GM19468 (cell line): ENCODE results near the gene UBASH3A.
"Not testable (repeated sequence)": the region's sequence is repeated elsewhere in the genome, so short reads cannot be mapped to it uniquely, and the experiment has no call there.

Experiments
- ATAC-seq: cut with Tn5 transposase; IDR thresholded peaks from one replicate; pipeline ENCODE4 v1.9.1; 2021; ENCODE audit warnings: mild to moderate bottlenecking, moderate library complexity, moderate number of reproducible peaks; ENCODE audit not compliant: unreplicated experiment; ENCODE audit errors: extremely low read depth

The UBASH3A gene

DNA sequence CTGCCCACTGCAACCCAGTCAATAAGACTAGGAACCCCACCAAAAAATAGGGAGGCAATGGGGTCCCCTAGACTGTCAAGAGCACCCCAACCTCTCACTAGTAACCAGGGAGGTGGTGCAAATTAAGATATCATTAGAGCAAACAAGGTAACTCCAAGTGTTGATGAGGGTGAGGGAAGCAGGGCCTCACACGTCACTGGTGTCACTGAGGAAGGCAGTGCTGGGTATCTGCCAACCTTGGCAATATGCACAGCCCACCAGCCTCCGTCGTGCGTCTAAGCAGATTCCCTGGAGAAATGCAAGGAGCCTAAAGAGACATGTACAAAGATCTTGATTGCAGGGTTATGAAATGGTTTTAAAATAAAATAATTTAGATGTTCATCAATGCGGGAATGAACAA is 3.8 kb downstream of the UBASH3A start:
- no peak for ATAC-seq

DNA sequence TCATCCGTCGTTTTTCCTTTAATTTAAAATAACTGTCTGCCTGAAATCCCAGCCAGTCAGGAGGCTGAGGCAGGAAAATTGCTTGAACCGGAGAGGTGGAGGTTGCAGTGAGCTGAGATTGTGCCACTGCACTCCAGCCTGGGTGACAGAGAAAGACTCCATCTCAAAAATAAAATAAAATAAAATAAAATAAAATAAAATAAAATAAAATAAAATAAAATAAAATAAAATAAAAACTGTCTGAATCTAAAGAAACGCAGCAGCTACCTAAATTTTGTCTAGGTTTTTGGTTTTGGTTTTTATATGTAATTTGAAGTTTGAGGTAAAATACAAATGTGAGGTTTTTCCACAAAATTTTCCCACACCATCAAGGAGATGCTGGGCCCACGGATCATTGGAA is 5.0 kb downstream of the UBASH3A start:
- not testable (repeated sequence) for ATAC-seq

DNA sequence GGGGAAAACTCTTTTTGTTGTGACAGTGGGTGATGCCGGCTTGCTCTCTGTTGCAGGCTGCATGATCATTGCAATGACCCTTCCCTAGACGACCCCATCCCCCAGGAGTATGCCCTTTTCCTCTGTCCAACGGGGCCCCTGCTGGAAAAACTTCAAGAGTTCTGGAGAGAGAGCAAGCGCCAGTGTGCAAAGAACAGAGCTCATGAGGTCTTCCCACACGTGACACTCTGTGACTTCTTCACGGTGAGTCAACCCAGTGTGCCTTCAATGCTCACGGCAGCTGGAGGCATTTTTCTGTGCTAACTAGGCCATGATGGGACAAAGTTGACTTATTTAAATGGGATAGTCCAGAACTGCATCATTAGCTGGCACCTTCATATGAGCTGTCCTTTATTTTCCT is 5.7 kb downstream of the UBASH3A start:
- no peak for ATAC-seq

- ATAC-seq, result no peak
These were observed 7.6 kb downstream of the UBASH3A start for GRCh38 chr21:42411197-42411869.

DNA sequence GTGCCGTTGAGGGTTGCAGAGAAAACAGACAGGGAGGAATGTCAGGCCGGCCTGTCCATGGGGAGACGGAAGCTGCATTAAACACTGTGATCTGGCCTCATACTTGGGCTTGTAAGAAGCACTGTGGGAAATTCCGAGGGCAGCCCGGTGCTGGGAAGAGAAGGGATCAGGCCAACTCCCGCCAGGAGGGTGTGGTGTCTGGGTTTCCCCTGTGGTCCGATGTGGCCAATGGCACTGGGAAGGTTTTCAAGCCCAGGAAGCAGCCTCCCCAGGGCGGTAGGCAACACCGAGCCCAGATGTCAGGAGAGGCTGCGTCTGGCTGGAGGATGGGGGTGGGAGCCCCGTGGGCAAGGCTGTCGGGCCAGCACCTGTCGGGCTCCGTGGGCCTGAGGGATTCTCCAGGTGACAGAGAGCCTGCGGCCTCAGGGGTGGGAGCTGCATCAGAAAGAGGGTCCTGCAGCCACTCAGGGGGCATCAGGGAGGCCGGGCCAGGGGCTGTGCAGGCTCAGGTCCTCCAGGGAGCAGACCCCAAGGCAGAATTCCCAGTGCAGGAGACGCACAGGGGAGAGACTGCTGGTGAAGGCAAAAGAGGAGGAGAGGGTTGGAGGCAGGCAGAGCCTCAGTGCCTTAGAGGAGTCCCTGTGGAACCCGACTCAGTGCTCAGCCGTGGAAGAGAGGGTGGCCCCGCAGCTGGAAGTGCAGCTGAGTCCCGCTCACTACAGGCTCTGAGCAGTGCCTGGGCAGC is 8.4 kb downstream of the UBASH3A start:
- no peak for ATAC-seq

GRCh38 chr21:42412636-42412933 is 8.9 kb downstream of the UBASH3A start:
- no peak for ATAC-seq

- ATAC-seq, result no peak
These were observed 9.4 kb downstream of the UBASH3A start for GRCh38 chr21:42413093-42413492.

DNA sequence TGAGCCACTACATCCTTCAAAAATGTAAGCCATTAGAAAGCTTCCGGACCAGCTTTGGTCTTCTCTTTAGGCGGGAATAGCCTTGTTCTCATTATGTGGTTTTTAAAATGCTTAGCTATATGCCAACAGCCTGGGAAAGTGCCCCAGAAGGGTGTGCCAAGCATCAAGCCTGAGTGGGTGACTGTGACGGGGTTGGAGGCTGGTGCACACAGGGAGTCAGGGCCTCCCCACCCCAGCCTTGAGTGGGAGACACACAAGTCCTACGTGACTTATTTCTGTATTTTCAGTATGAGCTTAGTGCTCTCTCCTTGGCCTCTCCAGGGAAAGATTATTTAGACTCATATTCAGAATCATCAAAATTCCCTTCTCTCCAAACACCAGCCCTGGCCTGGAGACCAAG is 9.8 kb downstream of the UBASH3A start:
- ATAC-seq, result no peak

GRCh38 chr21:42414066-42414465 is 10.4 kb downstream of the UBASH3A start:
- no peak for ATAC-seq

- ATAC-seq, result no peak
These were observed 10.8 kb downstream of the UBASH3A start for GRCh38 chr21:42414553-42414927.

- peak; percentile 54 for ATAC-seq
These were observed 11.4 kb downstream of the UBASH3A start for GRCh38 chr21:42414928-42415769.

DNA sequence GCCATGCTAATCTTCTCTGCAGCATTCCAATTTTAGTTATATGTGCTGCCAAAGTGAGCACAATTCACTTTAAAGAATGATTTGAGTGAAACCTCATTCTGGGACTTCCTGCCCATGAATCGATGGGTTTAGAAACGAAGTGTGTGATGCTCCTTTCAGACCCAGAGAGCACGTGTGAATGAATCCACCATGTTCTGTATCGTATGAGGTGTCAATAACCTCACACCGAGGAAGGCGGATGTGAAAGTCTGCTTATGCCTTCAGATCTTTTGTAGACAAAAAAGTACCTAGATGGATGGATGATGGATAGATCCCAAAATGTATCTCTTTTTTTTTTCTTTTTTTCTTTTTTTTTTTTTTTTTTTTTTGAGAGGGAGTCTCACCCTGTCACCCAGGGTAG is 13.8 kb downstream of the UBASH3A start:
- ATAC-seq, result no peak

DNA sequence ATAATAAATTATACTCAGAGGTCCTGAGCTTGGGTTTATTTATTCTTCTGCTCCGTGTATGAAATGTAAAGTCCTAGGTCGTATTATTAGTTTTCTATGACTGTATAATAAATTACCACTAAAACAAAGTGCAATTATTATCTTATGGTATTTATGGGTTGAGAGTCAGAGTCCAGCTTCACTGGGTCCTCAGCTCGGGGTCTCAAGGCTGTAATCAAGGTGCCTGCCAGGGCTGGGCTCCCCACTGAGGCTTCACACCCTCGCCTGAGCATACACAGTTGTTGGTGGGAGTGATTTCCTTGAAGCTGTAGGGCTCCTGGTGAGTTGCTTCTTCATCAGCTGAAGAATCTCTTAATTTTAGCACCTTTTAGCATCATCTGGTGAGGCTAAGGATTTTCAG is 15.2 kb downstream of the UBASH3A start:
- ATAC-seq, result no peak

DNA sequence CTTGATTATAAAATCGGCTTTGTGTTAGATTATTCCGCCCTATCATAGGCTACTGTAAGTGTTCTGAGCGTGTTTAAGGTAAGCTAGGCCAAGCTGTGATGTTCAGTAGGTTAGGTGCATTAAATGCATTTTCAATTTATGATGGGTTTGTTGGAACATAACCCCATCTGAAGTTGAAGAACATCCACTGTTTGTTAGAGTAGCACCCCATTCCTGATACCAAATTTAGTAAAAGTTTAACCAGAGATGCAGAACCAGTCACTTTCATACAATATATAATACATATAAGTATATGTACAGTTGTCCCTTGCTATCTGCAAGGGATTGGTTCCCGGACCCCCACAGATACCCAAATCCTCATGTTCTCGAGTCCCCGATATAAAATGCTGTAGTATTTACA is 16.1 kb downstream of the UBASH3A start:
- ATAC-seq, result no peak

- ATAC-seq, result no peak
These were observed 17.5 kb downstream of the UBASH3A start for GRCh38 chr21:42421018-42421793.

DNA sequence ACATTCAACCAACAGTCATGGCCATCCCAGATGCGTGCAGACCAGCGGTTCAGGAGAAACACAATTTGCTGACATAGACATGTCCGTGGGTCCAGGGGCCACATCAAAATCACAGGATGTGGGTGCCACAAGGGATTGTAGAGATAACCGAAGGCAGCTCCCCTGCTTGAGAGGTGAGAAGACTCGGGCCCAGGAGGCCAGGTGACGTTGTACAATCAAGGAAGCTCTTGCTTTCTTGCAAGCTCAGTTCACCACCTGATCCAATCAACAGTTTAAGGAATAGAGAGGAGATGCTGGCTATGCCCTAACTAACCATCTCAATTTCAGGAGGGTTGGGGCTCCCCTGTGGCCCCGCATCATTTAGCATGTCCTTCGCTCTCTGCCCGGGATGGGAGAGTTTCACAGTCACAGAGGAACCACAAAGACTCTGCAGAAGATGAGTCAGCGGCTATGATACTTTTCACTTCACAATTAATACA is 19.5 kb downstream of the UBASH3A start:
- ATAC-seq, result no peak

GRCh38 chr21:42423685-42424084 is 20.0 kb downstream of the UBASH3A start:
- ATAC-seq, result no peak

DNA sequence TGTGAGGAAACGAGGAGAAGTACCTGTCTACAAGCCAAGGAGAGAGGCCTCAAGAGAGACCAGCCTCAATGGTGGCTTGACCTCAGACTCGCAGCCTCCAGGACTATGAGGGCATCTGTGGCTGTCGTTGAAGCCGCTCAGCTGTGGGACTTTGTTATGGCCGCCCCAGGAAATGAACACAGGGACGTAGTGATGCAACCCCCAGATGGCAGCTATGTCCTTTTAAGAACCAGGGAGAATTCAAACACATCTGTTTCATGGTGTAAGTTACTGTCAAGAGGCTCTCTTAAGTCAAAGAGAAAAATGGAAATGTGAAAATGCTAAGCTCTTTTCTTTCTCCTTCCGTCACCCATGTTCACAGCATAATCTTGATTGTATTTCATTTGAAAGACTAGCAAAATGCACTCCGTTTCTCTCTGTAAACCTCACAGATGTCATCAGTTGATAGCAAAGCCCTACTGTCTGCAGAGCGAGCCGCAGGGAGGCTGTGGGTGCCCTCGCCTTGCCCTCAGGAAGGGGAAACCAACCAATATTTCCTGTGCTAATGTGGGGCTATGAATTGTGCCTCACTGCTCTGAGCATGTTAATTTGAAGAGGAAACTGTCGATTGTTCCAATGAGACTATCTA is 21.3 kb downstream of the UBASH3A start:
- no peak for ATAC-seq

DNA sequence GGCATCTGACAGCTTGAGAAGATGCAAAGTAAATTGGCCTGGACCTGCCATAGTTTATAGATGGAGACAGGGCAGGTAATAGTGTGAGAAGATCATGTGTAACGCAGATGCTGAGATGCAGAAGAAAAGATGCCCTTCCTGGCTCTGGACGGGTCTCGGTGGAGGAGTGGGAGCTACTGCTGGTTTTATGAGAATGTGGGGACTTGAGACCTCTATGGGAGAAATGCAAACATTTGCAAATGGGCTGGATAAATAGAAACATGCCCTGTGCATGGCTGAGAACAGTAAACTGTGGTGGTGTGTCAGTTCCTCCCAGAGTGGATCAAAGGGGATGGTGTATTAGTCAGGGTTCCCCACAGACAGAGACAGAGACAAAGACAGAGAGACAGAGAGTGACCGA is 21.9 kb downstream of the UBASH3A start:
- no peak for ATAC-seq

- ATAC-seq, result no peak
These were observed 22.7 kb downstream of the UBASH3A start for GRCh38 chr21:42426424-42426823.
